Measurements from ENCODE around the gene DGCR8.
"Not testable (repeated sequence)": the region's sequence is repeated elsewhere in the genome, so short reads cannot be mapped to it uniquely, and the experiment has no call there.

DGCR8 gene

GRCh38 chr22:20152464-20152890, 72.4 kb downstream of the DGCR8 start:
- DNase-seq (ENCODE audit: low read depth in 2 of 2), result no peak

- DNase-seq (ENCODE audit: low read depth in 2 of 2), result no peak
Observed at GRCh38 chr22:20153945-20154344, 73.9 kb downstream of the DGCR8 start.

GRCh38 chr22:20154602-20155187, 74.7 kb downstream of the DGCR8 start:
- no peak for DNase-seq (ENCODE audit: low read depth in 2 of 2)

- DNase-seq (ENCODE audit: low read depth in 2 of 2), result no peak
Observed at GRCh38 chr22:20155330-20156041, 75.4 kb downstream of the DGCR8 start.

GRCh38 chr22:20156042-20156389, 76.0 kb downstream of the DGCR8 start:
- no peak for DNase-seq (ENCODE audit: low read depth in 2 of 2)

GRCh38 chr22:20156611-20157429, 76.8 kb downstream of the DGCR8 start:
- DNase-seq (ENCODE audit: low read depth in 2 of 2), result peak; percentile 16 to 24

- no peak for DNase-seq (ENCODE audit: low read depth in 2 of 2)
Observed at GRCh38 chr22:20157430-20158183, 77.6 kb downstream of the DGCR8 start.

GRCh38 chr22:20158391-20159036, 78.5 kb downstream of the DGCR8 start:
- DNase-seq (ENCODE audit: low read depth in 2 of 2), result no peak

- DNase-seq (ENCODE audit: low read depth in 2 of 2), result no peak
Observed at GRCh38 chr22:20159076-20159475, 79.0 kb downstream of the DGCR8 start.

GRCh38 chr22:20159531-20159930, 79.5 kb downstream of the DGCR8 start:
- DNase-seq (ENCODE audit: low read depth in 2 of 2), result not testable (repeated sequence)

GRCh38 chr22:20160041-20160440, 80.0 kb downstream of the DGCR8 start:
- DNase-seq (ENCODE audit: low read depth in 2 of 2), result no peak

Data from fibroblast of skin of left quadriceps (primary cell).